H1 (cell line): Measurements from ENCODE around the gene INPP5K. TPM values are rescaled to one million over a fixed set of nuclear protein-coding genes. Genes with fewer than 3 reads are reported as not detected.

Source experiments
- CTCF ChIA-PET: fragments of 300-600 bp; sonication (Branson Sonifier 250); formaldehyde crosslinking; loops from one replicate; lab custom pipeline; 2021; ENCODE audit not compliant: partially characterized antibody; lab: Charles Lee
- POLR2A ChIA-PET: fragments of 300-600 bp; sonication (Branson Sonifier 250); formaldehyde crosslinking; loops from one replicate; lab custom pipeline; 2021; ENCODE audit warnings: inconsistent platforms; ENCODE audit not compliant: partially characterized antibody; lab: Charles Lee
- DNase-seq, 2 experiments: peaks; one replicate each; pipeline versions ENCODE4 v3.0.0 to v3.0.0-alpha.2; 2010 to 2022; ENCODE audit warnings: low spot score in 2 of 2, low read depth in 1 of 2, mixed read lengths in 1 of 2
- FAIRE-seq: peaks from 2 replicates; lab custom pipeline; 2011; peaks lifted over from hg19 to GRCh38; lab: Jason Lieb, UNC
- H2AFZ ChIP-seq: 2 replicates; pipeline ENCODE4 v1.8.1; 2012; ENCODE audit warnings: low read length, inconsistent platforms
- H2AK5ac ChIP-seq: 2 replicates; pipeline ENCODE4 v1.6.1; 2013; ENCODE audit warnings: low read depth, low read length
- H2BK120ac ChIP-seq: replicated peaks from 2 replicates; pipeline ENCODE3; 2013; ENCODE audit warnings: low read depth, low read length, inconsistent platforms
- H2BK12ac ChIP-seq: 2 replicates; pipeline ENCODE4 v1.6.1; 2013; ENCODE audit warnings: low read depth, low read length
- H2BK15ac ChIP-seq: 2 replicates; pipeline ENCODE4 v1.6.1; 2013; ENCODE audit warnings: low read length
- H2BK20ac ChIP-seq: 2 replicates; pipeline ENCODE4 v1.6.1; 2013; ENCODE audit warnings: low read length
- H2BK5ac ChIP-seq: 2 replicates; pipeline ENCODE4 v1.6.1; 2013; ENCODE audit warnings: low read depth, low read length
- H3K14ac ChIP-seq: 2 replicates; pipeline ENCODE4 v1.6.1; 2013; ENCODE audit warnings: inconsistent platforms; ENCODE audit not compliant: insufficient read length
- H3K18ac ChIP-seq: 2 replicates; pipeline ENCODE4 v1.6.1; 2013; ENCODE audit warnings: low read length; ENCODE audit errors: extremely low read depth
- H3K23ac ChIP-seq: 2 replicates; pipeline ENCODE4 v1.6.1; 2013; ENCODE audit warnings: inconsistent platforms; ENCODE audit not compliant: insufficient read length
- H3K23me2 ChIP-seq: 2 replicates; pipeline ENCODE4 v1.6.1; 2013; ENCODE audit warnings: low read depth, low read length
- H3K27ac ChIP-seq: 2 replicates; pipeline ENCODE4 v1.6.1; 2011; ENCODE audit warnings: low read depth, low read length, inconsistent platforms
- H3K27me3 ChIP-seq, 4 experiments: replicated peaks in 1 of 4; 1 replicate in 1 of 4; 2 replicates in 3 of 4; pipeline versions ENCODE4 v1.6.1 to v1.8.1; 2011 to 2013; ENCODE audit warnings: low read length in 3 of 4, mild to moderate bottlenecking in 3 of 4, inconsistent platforms in 2 of 4, mixed read lengths in 2 of 4, moderate library complexity in 1 of 4; ENCODE audit not compliant: control insufficient read depth in 3 of 4, insufficient read depth in 3 of 4; ENCODE audit errors: extremely low read depth in 1 of 4
- H3K36me3 ChIP-seq, 4 experiments: 2 replicates each; pipeline versions ENCODE4 v1.6.1 to v1.8.1; 2011 to 2013; ENCODE audit warnings: mild to moderate bottlenecking in 4 of 4, low read length in 3 of 4, moderate library complexity in 2 of 4, control low read depth in 1 of 4, inconsistent platforms in 1 of 4; ENCODE audit not compliant: insufficient read depth in 4 of 4, control insufficient read depth in 2 of 4
- H3K4ac ChIP-seq: replicated peaks from 2 replicates; pipeline ENCODE3; 2013; ENCODE audit warnings: low read length, low read depth, mixed read lengths, inconsistent platforms; ENCODE audit not compliant: insufficient read length
- H3K4me1 ChIP-seq, 4 experiments: replicated peaks in 1 of 4; 1 replicate in 1 of 4; 2 replicates in 3 of 4; pipeline versions ENCODE4 v1.6.1 to v1.8.1; 2011 to 2013; ENCODE audit warnings: low read length in 3 of 4, inconsistent platforms in 2 of 4, mixed read lengths in 1 of 4; ENCODE audit not compliant: insufficient read depth in 4 of 4, control insufficient read depth in 3 of 4
- H3K4me2 ChIP-seq, 2 experiments: 2 replicates each; pipeline versions ENCODE4 v1.6.1 to v1.8.1; 2011 to 2013; ENCODE audit warnings: low read depth in 2 of 2, low read length in 2 of 2, control low read depth in 1 of 2, inconsistent platforms in 1 of 2, mild to moderate bottlenecking in 1 of 2; ENCODE audit not compliant: insufficient read depth in 1 of 2
- H3K4me3 ChIP-seq, 4 experiments: fragments of 200-600, 300-600 bp in 1 of 4; sonication (generic), shearing (Covaris generic), sonication (Bioruptor Twin) in 1 of 4; 2 replicates each; pipeline versions ENCODE4 v1.5.1 to v1.8.1; 2011 to 2016; ENCODE audit warnings: low read length in 4 of 4, low read depth in 3 of 4, control low read depth in 2 of 4, inconsistent platforms in 2 of 4, mild to moderate bottlenecking in 2 of 4, mixed read lengths in 1 of 4, moderate library complexity in 1 of 4; ENCODE audit not compliant: insufficient read depth in 2 of 4; ENCODE audit errors: extremely low read depth in 1 of 4
- H3K56ac ChIP-seq: replicated peaks from 2 replicates; pipeline ENCODE3; 2013; ENCODE audit warnings: low read depth, mild to moderate bottlenecking, mixed read lengths, low read length, inconsistent platforms; ENCODE audit not compliant: insufficient read length
- H3K79me1 ChIP-seq: 2 replicates; pipeline ENCODE4 v1.6.1; 2013; ENCODE audit warnings: low read depth, low read length, control low read depth
- H3K79me2 ChIP-seq, 2 experiments: 2 replicates each; pipeline versions ENCODE4 v1.6.1 to v1.8.1; 2012 to 2013; ENCODE audit warnings: low read length in 2 of 2, mild to moderate bottlenecking in 2 of 2, inconsistent platforms in 1 of 2; ENCODE audit not compliant: insufficient read depth in 2 of 2, control insufficient read depth in 1 of 2
- H3K9ac ChIP-seq, 4 experiments: replicated peaks in 1 of 4; 1 replicate in 1 of 4; 2 replicates in 3 of 4; pipeline versions ENCODE4 v1.6.1 to v1.8.1; 2011 to 2013; ENCODE audit warnings: low read depth in 3 of 4, low read length in 3 of 4, control low read depth in 2 of 4, mild to moderate bottlenecking in 2 of 4, moderate library complexity in 2 of 4, inconsistent platforms in 1 of 4; ENCODE audit errors: extremely low read depth in 1 of 4
- H3K9me3 ChIP-seq, 2 experiments: 2 replicates each; pipeline versions ENCODE4 v1.6.1 to v1.8.1; 2012 to 2013; ENCODE audit warnings: mild to moderate bottlenecking in 2 of 2, moderate library complexity in 2 of 2, control low read depth in 1 of 2, inconsistent platforms in 1 of 2, low read depth in 1 of 2, low read length in 1 of 2, mixed read lengths in 1 of 2; ENCODE audit not compliant: insufficient read depth in 2 of 2
- H4K20me1 ChIP-seq, 2 experiments: replicated peaks in 1 of 2; 2 replicates each; pipeline versions ENCODE3 to v1.8.1; 2011 to 2013; ENCODE audit warnings: inconsistent platforms in 2 of 2, low read length in 2 of 2, mild to moderate bottlenecking in 1 of 2; ENCODE audit not compliant: insufficient read depth in 2 of 2, control insufficient read depth in 1 of 2
- H4K5ac ChIP-seq: 2 replicates; pipeline ENCODE4 v1.6.1; 2013; ENCODE audit warnings: low read length, low read depth, mixed read lengths, inconsistent platforms; ENCODE audit not compliant: insufficient read length
- H4K8ac ChIP-seq: 2 replicates; pipeline ENCODE4 v1.8.0; 2013; ENCODE audit warnings: mild to moderate bottlenecking, moderate library complexity, low read length, inconsistent platforms; ENCODE audit not compliant: insufficient read depth; ENCODE audit errors: extremely low read depth
- H4K91ac ChIP-seq: replicated peaks from 2 replicates; pipeline ENCODE3; 2013; ENCODE audit warnings: low read length, mixed read lengths, inconsistent platforms; ENCODE audit not compliant: insufficient read length
- CBX8 ChIP-seq: fragments of 300-800, 300-1000 bp; sonication (generic); IDR thresholded peaks from 2 replicates; pipeline ENCODE4 v1.7.1; 2016; ENCODE audit warnings: low read depth, low read length, borderline replicate concordance
- CREB1 ChIP-seq: IDR thresholded peaks from 2 replicates; pipeline ENCODE4 v1.6.1; 2012; ENCODE audit warnings: inconsistent platforms
- FOSL1 ChIP-seq: IDR thresholded peaks from 2 replicates; pipeline ENCODE4 v1.6.1; 2011; ENCODE audit warnings: mild to moderate bottlenecking, low read depth, low read length, moderate library complexity; ENCODE audit not compliant: insufficient read depth
- JUN ChIP-seq: IDR thresholded peaks from 2 replicates; pipeline ENCODE4 v1.6.1; 2011; ENCODE audit warnings: low read depth, mild to moderate bottlenecking, improper control_type of control experiment, low read length
- WGBS, 2 experiments: shearing (Covaris generic) in 1 of 2; methylation state at CpG; one replicate each; pipeline versions ENCODE4 v1.1.6 to v1.1.7; 2013 to 2015; ENCODE audit warnings: low lambda C conversion rate in 2 of 2, mixed read lengths in 2 of 2, inconsistent platforms in 1 of 2, low coverage in 1 of 2, missing lambda C conversion rate in 1 of 2; ENCODE audit not compliant: insufficient replicate concordance in 2 of 2, insufficient coverage in 1 of 2, insufficient read length in 1 of 2; ENCODE audit errors: extremely low coverage in 1 of 2, missing lambda C conversion rate in 1 of 2; 5-methylcytosine and 5-hydroxymethylcytosine counted together
- polyA plus RNA-seq, 7 experiments: library from polyadenylated mRNA; depleted of rRNA in 3 of 7; stranded (reverse) in 5 of 7; unstranded in 2 of 7; fragments of >200 nt in 5 of 7; fragments of 200-250 nt in 2 of 7; gene quantifications; 1 replicate in 5 of 7; 2 replicates in 1 of 7; 4 replicates in 1 of 7; pipeline versions ENCODE4 v1.2.1 to v1.2.3, GENCODE V29; 2011 to 2013; ENCODE audit warnings: missing spikeins in 2 of 7, mixed read lengths in 2 of 7
- total RNA-seq: library from RNA; stranded (reverse); fragmentation: NEBNext Ultra II Directional; extraction: Animal tissue kit (Norgen Biotek cat#: 25700); gene quantifications from 2 replicates; pipeline ENCODE4 v1.2.1, GENCODE V29; 2021

Gene INPP5K
- total and polyA plus RNA-seq, 2 of the 8 experiments (the other 6 are each of a cell fraction or from before 2014, with no cell fraction given): 21.0 to 24.1 TPM

- no peak overlapping the region for H2BK15ac ChIP-seq
- no peak overlapping the region for H4K8ac ChIP-seq
- H3K9me3 ChIP-seq: no peaks in the 10 kb centered on the region; a peak in 1 of 4 replicates
- H4K91ac ChIP-seq: no peak overlapping the region
- H3K4ac ChIP-seq: no peak overlapping the region
- H3K79me2 ChIP-seq: no peaks in the 10 kb centered on the region
- H3K27me3 ChIP-seq: no peaks in the 10 kb centered on the region
- no peak overlapping the region for H3K4me2 ChIP-seq
- H3K56ac ChIP-seq: no peak overlapping the region
- ChIA-PET POLR2A (interaction anchor here (0.9 to 1.9 kb wide), 6 partner anchors 11 to 21 kb away, joined by 3 to 6 read pairs (median 5); partner anchors contain the start of gene MYO1C), CTCF (interaction anchor here (0.6 to 1.2 kb wide), 2 partner anchors 102 to 106 kb away, joined by 3 to 5 read pairs; no protein-coding TSS in a partner anchor)
- H3K9ac ChIP-seq: no peak overlapping the region
- 90% methylated on average over 19 of the region's 25 CpGs; no CpG with 5 or more reads in 1 of the 2 experiments for WGBS, 2 experiments
- no peak overlapping the region for H2BK120ac ChIP-seq
- no peak overlapping the region for H3K14ac ChIP-seq
- no peak overlapping the region for H2BK20ac ChIP-seq
- H3K4me1 ChIP-seq: no peaks in the 10 kb centered on the region; a peak in 1 of 7 replicates
- H4K20me1 ChIP-seq: peaks cover 3 to 5% of the 10 kb centered on the region in 2 experiments
- peaks cover 6 to 43% (median 25%) of the 10 kb centered on the region in 4 experiments; a peak in 7 of 8 replicates for H3K36me3 ChIP-seq
- H3K23ac ChIP-seq: no peak overlapping the region
- no peak overlapping the region for H2BK12ac ChIP-seq
- no peak overlapping the region for H2AFZ ChIP-seq
- no peak for FAIRE-seq
- no peak overlapping the region for H2BK5ac ChIP-seq
- H2AK5ac ChIP-seq: no peak overlapping the region
- no peaks in the 10 kb centered on the region; the same call in 1 of the 2 replicates for H3K79me1 ChIP-seq
- H3K23me2 ChIP-seq: no peaks in the 10 kb centered on the region
- DNase-seq: no peak
- H3K4me3 ChIP-seq: no peak overlapping the region
- H3K27ac ChIP-seq: no peak overlapping the region
- TF ChIP-seq FOSL1 (no peak), CBX8 (no peak), JUN (no peak), CREB1 (no peak)
- no peak overlapping the region for H4K5ac ChIP-seq
- H3K18ac ChIP-seq: no peak overlapping the region
Observed at GRCh38 chr17:1470755-1471462, 45.5 kb downstream of the INPP5K start.
